ENCODE measurements around the gene CSRNP3.

- TF ChIP-seq POLR2A (IDR thresholded peaks at IDR 0.05; ENCODE audit: low read length) (no peak), GATA1 (IDR thresholded peaks at IDR 0.05; ENCODE audit: low read depth, low read length) (no peak)
Observed at GRCh38 chr2:165494573-165494972, 25.1 kb downstream of the CSRNP3 start.

Data from erythroblast (primary cell).